ENCODE results near the gene ADAR. TPM values are rescaled to one million over a fixed set of nuclear protein-coding genes. Genes with fewer than 3 reads are reported as not detected.

The ADAR gene
- total and polyA plus RNA-seq, 2 of the 8 experiments (the other 6 are each of a cell fraction or from before 2014, with no cell fraction given): 125 to 242 TPM

GRCh38 chr1:154571244-154571963 is 36.6 kb downstream of the ADAR start:
- no peak overlapping the region for H2AFZ ChIP-seq (ENCODE audit: low read length)
- H3K56ac ChIP-seq (replicated peaks; ENCODE audit: insufficient read length, low read depth, low read length): no peak overlapping the region
- H2BK120ac ChIP-seq (replicated peaks; ENCODE audit: low read depth, low read length): no peak overlapping the region
- DNase-seq (ENCODE audit: low read depth in 1 of 2, low spot score in 2 of 2) (no peak), FAIRE-seq (no peak)
- no peak overlapping the region for H2BK15ac ChIP-seq (ENCODE audit: low read length)
- no peak overlapping the region for H2AK5ac ChIP-seq (ENCODE audit: low read depth, low read length)
- H2BK12ac ChIP-seq (ENCODE audit: low read depth, low read length): peak overlapping the region; percentile 60; the same call in 1 of the 2 replicates
- peaks cover 0 to 5% (median 0%) of the 10 kb centered on the region in 4 experiments; a peak in 1 of 7 replicates for H3K27me3 ChIP-seq (replicated peaks in 1 of 4; ENCODE audit: control insufficient read depth in 3 of 4, extremely low read depth in 1 of 4, insufficient read depth in 3 of 4, low read length in 3 of 4)
- peaks cover 0 to 13% of the 10 kb centered on the region in 2 experiments for H4K20me1 ChIP-seq (replicated peaks in 1 of 2; ENCODE audit: control insufficient read depth in 1 of 2, insufficient read depth in 2 of 2, low read length in 2 of 2)
- no peak overlapping the region for H3K23ac ChIP-seq (ENCODE audit: insufficient read length)
- H3K9ac ChIP-seq (replicated peaks in 1 of 4; ENCODE audit: extremely low read depth in 1 of 4, low read depth in 3 of 4, low read length in 3 of 4): no peak overlapping the region
- no peak overlapping the region for H4K5ac ChIP-seq (ENCODE audit: insufficient read length, low read depth, low read length)
- no peaks in the 10 kb centered on the region for H3K79me2 ChIP-seq (ENCODE audit: control insufficient read depth in 1 of 2, insufficient read depth in 2 of 2, low read length in 2 of 2)
- H4K91ac ChIP-seq (replicated peaks; ENCODE audit: insufficient read length, low read length): no peak overlapping the region
- peaks cover 0 to 3% (median 0%) of the 10 kb centered on the region in 4 experiments; a peak in 1 of 8 replicates for H3K36me3 ChIP-seq (ENCODE audit: control insufficient read depth in 2 of 4, insufficient read depth in 4 of 4, low read length in 3 of 4)
- no peak overlapping the region for H3K18ac ChIP-seq (ENCODE audit: extremely low read depth, low read length)
- POLR2A ChIA-PET (ENCODE audit: partially characterized antibody): interaction anchor here (1.1 kb wide), 1 partner anchor 35 kb away, joined by 3 read pairs; no protein-coding TSS in a partner anchor
- peaks cover 12% of the 10 kb centered on the region for H3K23me2 ChIP-seq (ENCODE audit: low read depth, low read length)
- H2BK5ac ChIP-seq (ENCODE audit: low read depth, low read length): 0 out of 2 replicates have a peak overlapping the region, but pooled peaks have one; percentile 20
- H2BK20ac ChIP-seq (ENCODE audit: low read length): no peak overlapping the region
- H3K4me3 ChIP-seq (ENCODE audit: extremely low read depth in 1 of 4, insufficient read depth in 2 of 4, low read depth in 3 of 4, low read length in 4 of 4): no peak overlapping the region
- no peaks in the 10 kb centered on the region for H3K9me3 ChIP-seq (ENCODE audit: insufficient read depth in 2 of 2, low read depth in 1 of 2, low read length in 1 of 2)
- H4K8ac ChIP-seq (ENCODE audit: extremely low read depth, insufficient read depth, low read length): no peak overlapping the region
- H3K4me2 ChIP-seq (ENCODE audit: insufficient read depth in 1 of 2, low read depth in 2 of 2, low read length in 2 of 2): no peak overlapping the region
- H3K4me1 ChIP-seq (replicated peaks in 1 of 4; ENCODE audit: control insufficient read depth in 3 of 4, insufficient read depth in 4 of 4, low read length in 3 of 4): peaks cover 7 to 21% (median 10%) of the 10 kb centered on the region in 4 experiments; a peak in 6 of 7 replicates
- H3K14ac ChIP-seq (ENCODE audit: insufficient read length): no peak overlapping the region
- CTCF ChIA-PET (ENCODE audit: partially characterized antibody): interaction anchor here (1.9 to 2.1 kb wide), 2 partner anchors 12 to 25 kb away, joined by 6 to 13 read pairs; no protein-coding TSS in a partner anchor
- 95% methylated on average over 59 of the region's 59 CpGs; no CpG with 5 or more reads in 1 of the 2 experiments for WGBS, 2 experiments (ENCODE audit: extremely low coverage in 1 of 2, insufficient coverage in 1 of 2, insufficient read length in 1 of 2, insufficient replicate concordance in 2 of 2, low coverage in 1 of 2, low lambda C conversion rate in 2 of 2, missing lambda C conversion rate in 1 of 2)
- no peak overlapping the region for H3K27ac ChIP-seq (ENCODE audit: low read depth, low read length)
- no peaks in the 10 kb centered on the region for H3K79me1 ChIP-seq (ENCODE audit: low read depth, low read length)
- H3K4ac ChIP-seq (replicated peaks; ENCODE audit: insufficient read length, low read depth, low read length): no peak overlapping the region
- TF ChIP-seq SAP30 (IDR thresholded peaks at IDR 0.05; ENCODE audit: insufficient read depth, insufficient replicate concordance, low read length) (no peak), TEAD4 (IDR thresholded peaks at IDR 0.05; ENCODE audit: low read depth, low read length) (no peak), EP300 (IDR thresholded peaks at IDR 0.05; ENCODE audit: borderline replicate concordance in 1 of 2, low read depth in 2 of 2, low read length in 2 of 2) (no peak), EZH2 (IDR thresholded peaks at IDR 0.05; ENCODE audit: low read depth, low read length, severe bottlenecking) (no peak), SP4 (IDR thresholded peaks at IDR 0.05; ENCODE audit: low read length) (no peak), CTBP2 (IDR thresholded peaks at IDR 0.05; ENCODE audit: borderline replicate concordance, insufficient read depth, insufficient read length, low read length) (no peak), RAD21 (IDR thresholded peaks at IDR 0.05 in 1 of 2, conservative IDR thresholded peaks at IDR 0.05 in 1 of 2; ENCODE audit: low read depth in 2 of 2, low read length in 2 of 2) (no peak), SP1 (IDR thresholded peaks at IDR 0.05; ENCODE audit: low read depth, low read length) (no peak), TBP (IDR thresholded peaks at IDR 0.05; ENCODE audit: low read depth, low read length) (no peak), SIN3A (conservative IDR thresholded peaks at IDR 0.05 in 1 of 2, IDR thresholded peaks at IDR 0.05 in 1 of 2; ENCODE audit: low read depth in 1 of 2, low read length in 2 of 2) (no peak)
- TF ChIP-seq, protein P1, sequence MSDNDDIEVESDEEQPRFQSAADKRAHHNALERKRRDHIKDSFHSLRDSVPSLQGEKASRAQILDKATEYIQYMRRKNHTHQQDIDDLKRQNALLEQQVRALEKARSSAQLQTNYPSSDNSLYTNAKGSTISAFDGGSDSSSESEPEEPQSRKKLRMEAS (IDR thresholded peaks at IDR 0.05): no peak
